HG02571 (cell line): ENCODE measurements around the gene SLC23A1.
"Not testable (repeated sequence)": the region's sequence is repeated elsewhere in the genome, so short reads cannot be mapped to it uniquely, and the experiment has no call there.

Experiments used
- ATAC-seq: cut with Tn5 transposase; IDR thresholded peaks from one replicate; pipeline ENCODE4 v1.9.1; 2021; ENCODE audit warnings: mild to moderate bottlenecking, moderate library complexity; ENCODE audit not compliant: unreplicated experiment

SLC23A1 gene

DNA sequence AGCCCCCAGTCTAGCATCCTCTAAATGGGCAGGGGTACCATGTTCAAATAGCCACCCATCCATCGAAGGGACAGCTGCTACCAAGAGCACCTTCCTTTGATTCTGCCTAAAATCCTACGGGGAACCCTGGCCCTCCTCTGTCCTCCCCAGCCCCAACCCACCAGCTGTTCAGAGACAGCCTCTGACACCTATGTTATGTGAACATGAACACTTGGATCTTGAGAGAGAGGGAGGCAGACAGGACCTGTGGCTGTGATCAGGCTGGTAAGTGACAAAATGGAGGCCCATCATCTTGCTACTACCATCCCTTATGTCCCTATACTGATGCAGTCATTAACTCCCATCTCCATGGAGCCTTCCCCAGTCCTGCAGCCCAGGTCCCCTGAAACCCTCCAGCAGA is 8.2 kb downstream of the SLC23A1 start:
- ATAC-seq, result no peak

- ATAC-seq, result no peak
These were observed 11.3 kb downstream of the SLC23A1 start for GRCh38 chr5:139371482-139372435.

DNA sequence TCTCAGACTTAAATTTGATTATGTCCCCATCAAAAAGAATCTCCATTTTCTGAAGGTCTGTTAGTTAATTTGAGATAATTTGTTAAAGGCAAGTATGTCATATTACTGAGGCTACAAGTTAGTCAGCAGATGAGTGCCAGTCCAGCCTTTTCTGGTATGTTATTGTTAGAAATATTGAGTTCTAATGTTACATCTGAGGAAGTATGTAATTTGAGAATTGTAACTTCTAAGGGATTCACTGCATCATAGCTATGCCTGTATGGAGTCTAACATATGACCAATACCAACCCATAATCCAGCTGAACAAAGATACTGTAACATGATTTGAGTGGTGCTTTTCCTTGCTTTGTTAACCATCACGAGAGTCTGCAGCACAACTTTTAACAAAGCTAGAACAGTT is 13.9 kb downstream of the SLC23A1 start:
- no peak for ATAC-seq

GRCh38 chr5:139368613-139369012 is 14.5 kb downstream of the SLC23A1 start:
- ATAC-seq, result no peak

- no peak for ATAC-seq
These were observed 18.6 kb downstream of the SLC23A1 start for GRCh38 chr5:139364466-139364865.

DNA sequence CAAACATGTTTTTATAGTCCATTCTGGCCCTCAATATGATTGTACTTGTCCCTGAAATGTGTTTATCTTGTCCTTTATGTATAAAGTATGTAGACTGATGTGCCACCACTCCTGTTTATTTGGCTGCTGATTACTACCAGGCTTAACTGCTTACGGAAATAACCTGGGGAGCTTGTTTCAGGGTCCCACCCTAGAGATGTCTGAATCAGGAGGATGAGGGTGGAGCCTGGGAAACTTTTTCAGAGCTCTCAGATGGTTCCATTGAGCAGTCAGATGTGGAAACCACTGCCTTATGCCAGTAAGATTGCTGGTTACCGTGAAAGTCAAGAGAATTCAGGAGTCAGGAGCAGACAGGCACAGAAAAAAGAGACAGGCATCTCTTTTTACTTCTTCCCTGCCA is 19.2 kb downstream of the SLC23A1 start:
- ATAC-seq, result no peak

DNA sequence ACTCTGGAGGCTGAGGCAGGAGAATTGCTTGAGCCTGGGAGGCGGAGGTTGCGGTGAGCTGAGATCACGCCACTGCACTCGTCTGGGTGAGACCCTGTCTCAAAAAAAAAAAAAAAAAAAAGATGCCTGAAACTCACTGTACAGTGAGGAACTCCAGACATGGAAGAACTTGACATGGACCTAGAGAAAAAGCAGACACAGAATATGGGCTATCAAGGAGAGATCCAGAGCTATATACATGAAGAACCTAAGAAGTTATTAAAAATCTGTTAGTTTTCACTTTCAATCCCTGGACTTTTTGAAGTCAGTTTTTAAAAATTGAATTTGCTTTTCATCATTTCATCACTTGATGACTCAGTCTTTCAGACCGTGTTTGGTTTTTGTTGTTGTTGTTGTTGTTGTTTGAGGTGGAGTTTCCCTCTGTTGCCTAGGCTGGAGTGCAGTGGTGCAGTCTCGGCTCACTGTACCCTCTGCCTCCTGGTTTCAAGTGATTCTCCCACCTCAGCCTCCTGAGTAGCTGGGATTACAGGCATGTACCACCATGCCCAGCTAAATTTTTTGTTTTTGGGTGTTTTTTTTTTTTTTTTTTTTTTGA is 21.2 kb downstream of the SLC23A1 start:
- no peak for ATAC-seq

DNA sequence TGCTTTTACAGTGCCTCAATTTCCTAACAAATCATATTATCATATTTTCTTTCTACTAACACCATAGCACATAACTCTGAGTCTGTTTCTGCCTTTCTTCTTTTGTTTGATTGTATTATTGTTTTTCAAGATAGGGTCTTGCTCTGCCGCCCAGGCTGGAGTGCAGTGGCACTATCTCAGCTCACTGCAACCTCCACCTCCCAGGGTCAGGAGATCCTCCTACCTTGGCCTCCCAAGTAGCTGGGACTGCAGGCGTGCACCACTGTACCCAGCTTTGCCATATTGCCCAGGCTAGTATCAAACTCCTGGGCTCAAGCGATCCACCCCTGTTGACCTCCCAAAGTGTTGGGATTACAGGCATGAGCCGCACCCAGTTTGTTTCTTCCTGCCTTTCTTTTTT is 22.7 kb downstream of the SLC23A1 start:
- ATAC-seq, result no peak

DNA sequence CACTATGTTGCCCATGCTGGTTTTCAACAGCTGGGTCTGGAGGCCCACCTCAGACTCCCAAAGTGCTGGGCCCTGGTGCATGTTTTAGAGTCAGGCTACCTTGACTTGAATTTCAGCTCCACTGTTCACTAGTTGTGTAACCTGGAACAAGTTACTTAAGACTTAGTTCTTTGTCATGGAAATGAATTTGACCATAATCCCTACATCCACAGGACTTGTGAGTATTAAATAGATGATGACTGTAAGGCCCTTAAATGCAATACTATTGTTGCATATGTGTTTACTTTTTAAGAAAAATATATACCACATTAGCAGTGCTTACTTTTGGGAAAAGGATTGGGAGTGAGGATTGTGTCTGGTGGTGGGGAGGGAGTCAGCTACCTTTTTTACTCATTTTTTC is 25.0 kb downstream of the SLC23A1 start:
- ATAC-seq, result no peak

DNA sequence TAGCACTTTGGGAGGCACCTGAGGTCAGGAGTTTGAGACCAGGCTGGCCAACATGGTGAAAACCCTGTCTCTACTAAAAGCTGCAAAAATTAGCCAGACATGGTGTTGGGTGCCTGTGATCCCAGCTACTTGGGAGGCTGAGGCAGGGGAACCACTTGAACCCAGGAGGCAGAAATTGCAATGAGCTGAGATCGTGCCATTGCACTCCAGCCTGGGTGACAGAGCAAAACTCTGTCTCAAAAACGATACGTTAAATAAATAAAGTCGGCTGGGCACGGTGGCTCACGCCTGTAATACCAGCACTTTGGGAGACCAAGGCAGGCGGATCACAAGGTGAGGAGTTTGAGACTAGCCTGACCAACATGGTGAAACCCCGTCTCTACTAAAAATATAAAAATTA is 27.2 kb downstream of the SLC23A1 start:
- ATAC-seq, result not testable (repeated sequence)

- ATAC-seq, result no peak
These were observed 28.9 kb downstream of the SLC23A1 start for GRCh38 chr5:139354186-139354585.

DNA sequence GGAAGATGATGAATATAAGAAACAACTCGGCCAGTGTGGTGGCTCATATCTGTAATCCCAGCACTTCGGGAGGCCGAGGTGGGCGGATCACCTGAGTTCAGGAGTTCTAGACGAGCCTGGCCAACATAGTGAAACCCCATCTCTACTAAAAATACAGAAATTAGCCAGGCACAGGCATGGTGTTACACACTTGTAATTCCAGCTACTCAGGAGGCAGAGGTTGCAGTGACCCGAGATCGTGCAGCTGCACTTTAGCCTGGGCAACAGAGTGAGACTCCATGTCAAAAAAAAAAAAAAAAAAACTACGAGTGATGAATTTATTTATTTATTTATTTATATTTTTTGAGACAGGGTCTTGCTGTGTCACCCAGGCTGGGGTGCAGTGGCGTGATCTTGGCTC is 35.2 kb downstream of the SLC23A1 start:
- not testable (repeated sequence) for ATAC-seq

DNA sequence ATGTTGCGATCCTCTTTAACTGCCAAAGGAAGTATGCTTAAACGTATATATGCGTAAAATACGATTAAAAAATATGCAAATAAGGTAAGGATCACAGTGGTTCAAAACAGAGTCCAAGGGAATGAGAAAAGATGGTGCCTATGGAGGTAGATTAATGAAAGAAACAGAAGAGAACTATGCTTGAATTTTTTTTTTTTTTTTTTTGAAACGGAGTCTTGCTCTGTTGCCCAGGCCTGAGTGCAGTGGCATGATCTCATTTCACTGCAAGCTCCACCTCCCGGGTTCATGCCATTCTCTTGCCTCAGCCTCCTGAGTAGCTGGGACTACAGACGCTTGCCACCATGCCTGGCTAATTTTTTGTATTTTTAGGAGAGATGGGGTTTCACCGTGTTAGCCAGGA is 37.7 kb downstream of the SLC23A1 start:
- ATAC-seq, result not testable (repeated sequence)

DNA sequence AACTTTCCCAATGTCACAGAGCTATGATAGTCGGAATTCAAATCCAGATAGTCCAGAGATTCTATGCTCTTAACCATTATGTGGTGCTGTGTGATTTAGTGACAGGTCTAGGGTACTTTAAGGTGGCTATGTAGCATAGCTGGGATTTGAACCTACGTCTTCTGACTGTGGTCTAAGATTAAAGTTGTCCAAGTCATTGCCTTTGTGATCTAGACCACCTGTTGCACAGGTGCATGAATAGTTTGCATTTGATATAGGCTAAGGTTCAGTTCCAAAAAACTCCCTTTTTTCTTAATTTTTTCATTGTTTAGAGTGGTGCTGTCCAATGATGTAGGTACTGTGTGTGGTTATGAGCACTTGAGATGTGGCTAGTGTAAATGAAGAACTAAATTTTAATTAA is 38.9 kb downstream of the SLC23A1 start:
- ATAC-seq, result no peak

DNA sequence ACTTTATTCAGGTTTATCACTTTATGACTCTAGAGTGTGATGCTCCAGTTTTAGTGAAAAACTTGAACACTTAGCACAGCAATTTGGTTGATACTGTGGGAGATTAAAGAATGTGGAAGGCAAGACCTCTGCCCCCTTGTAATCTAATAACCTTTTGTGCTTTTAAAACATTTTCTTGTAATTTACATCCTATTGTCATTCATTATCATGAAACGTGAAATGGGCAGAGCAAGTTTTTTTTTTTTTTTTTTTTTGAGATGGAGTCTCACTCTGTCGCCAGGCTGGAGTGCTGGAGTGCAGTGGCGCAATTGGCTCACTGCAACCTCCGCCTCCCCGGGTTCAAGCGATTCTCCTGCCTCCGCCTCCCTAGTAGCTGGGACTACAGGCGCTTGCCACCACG is 39.6 kb downstream of the SLC23A1 start:
- no peak for ATAC-seq

- ATAC-seq, result no peak
These were observed 40.7 kb downstream of the SLC23A1 start for GRCh38 chr5:139342423-139342723.

DNA sequence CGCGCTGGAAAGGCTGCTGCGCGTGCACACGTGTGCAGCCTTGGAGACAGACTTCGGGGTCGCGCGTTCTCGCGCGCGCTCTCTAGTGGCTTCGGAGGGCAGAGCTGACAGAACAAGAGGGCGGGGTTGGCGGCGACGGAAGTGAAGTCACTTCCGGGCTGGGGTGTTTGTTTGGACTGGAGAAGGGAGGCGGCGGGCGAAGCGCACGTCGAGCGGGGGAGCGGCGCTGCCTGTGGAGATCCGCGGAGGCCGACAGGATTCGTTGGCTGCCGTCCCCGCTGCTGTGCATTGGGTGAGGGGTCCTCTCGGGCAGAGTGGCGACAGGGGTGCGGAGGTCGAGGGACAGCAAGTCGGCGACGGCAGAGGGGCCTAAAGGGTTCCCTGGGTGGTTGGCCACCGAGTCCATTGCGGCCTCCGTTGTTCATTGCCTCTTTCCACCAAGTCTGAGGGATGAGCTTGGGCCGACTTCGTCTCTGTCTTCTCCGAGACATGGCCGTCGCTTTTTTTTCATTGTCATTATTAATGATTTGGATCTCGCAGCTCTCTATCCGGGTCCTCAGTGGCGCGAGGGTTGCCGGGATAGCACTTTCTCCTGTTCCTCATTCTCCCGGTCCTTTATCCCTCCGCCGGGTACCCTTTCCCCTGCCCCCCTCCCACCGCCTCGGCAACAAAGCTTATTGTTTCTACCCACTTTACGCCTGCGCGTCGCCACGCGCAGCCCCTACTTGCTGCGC is 41.2 kb downstream of the SLC23A1 start, which contains the start of gene PAIP2:
PAIP2 (plus strand) TSS at position 166 of the 734 bp plus-strand sequence. CDS start 21,931 bp downstream, outside the sequence.
- peak; percentile 84 for ATAC-seq

DNA sequence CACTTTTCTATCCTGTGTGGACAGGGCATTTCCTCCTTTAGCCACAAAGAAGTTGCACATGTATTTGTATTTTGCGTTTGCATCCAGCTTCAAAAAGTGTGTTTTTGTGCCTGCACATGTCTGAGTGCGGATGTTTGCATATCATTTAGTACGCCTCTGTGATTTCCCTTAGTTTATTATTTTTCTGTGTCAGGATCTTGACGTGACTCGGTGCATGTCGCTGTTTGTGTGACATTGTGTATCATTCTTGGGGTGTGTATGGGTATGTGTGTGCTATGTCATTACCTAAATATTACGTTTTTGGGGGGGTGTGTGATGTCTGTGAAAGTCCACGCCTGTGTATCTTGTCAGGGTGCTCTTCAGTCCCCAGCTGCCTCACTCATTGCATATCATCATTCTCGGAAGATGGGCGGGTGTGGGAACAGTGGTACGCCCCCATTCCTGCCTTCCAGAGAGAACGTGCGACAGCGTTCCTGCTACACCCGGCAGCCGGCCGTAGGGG is 41.9 kb downstream of the SLC23A1 start:
- peak; percentile 15 for ATAC-seq

GRCh38 chr5:139340051-139340450 is 43.0 kb downstream of the SLC23A1 start:
- ATAC-seq, result no peak

GRCh38 chr5:139335811-139336210 is 47.3 kb downstream of the SLC23A1 start:
- no peak for ATAC-seq
